C4-2B (cell line): ENCODE measurements around the gene DDC.

ENCODE experiments used
- ZFX ChIP-seq: fragments of 450-650 bp; IDR thresholded peaks from 2 replicates; pipeline ENCODE4 v1.6.1; 2017
- TF ChIP-seq, protein P1 (sequence below): fragments of 450-650 bp; conservative IDR thresholded peaks from 2 replicates; pipeline ENCODE4 v1.5.1; 2017; ENCODE audit warnings: mild to moderate bottlenecking

DNA sequence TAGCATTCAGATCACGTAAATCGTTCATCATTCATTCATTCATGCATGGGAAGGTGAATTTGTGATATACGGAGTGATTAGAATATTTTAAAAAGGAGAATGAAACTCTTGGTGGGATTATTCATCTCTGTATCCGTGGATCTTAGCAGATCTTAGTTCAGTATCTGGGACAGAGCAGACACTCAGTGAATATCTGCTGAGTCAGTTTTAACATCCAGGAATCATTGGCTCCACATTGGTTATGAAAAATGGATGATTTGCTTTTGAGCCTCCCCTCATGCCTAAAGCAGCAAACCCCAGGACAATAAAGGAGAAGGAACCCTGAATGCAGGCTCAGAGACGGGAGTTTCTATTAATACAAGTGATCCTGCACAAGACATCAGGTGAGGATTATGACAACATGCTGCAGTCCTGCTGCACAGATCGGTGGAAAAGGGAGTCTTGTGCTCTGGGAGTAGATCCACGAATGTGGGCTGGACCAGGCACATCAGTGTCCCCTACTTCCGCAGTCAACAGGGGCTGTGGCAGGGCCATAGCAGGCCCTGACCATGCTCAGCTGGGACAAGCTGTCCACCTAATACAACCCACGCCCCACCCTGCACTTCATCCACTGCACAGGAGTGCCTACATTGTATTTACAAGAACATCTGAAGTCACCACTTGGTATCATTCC is 88.1 kb downstream of the DDC start:
- TF ChIP-seq, protein P1, sequence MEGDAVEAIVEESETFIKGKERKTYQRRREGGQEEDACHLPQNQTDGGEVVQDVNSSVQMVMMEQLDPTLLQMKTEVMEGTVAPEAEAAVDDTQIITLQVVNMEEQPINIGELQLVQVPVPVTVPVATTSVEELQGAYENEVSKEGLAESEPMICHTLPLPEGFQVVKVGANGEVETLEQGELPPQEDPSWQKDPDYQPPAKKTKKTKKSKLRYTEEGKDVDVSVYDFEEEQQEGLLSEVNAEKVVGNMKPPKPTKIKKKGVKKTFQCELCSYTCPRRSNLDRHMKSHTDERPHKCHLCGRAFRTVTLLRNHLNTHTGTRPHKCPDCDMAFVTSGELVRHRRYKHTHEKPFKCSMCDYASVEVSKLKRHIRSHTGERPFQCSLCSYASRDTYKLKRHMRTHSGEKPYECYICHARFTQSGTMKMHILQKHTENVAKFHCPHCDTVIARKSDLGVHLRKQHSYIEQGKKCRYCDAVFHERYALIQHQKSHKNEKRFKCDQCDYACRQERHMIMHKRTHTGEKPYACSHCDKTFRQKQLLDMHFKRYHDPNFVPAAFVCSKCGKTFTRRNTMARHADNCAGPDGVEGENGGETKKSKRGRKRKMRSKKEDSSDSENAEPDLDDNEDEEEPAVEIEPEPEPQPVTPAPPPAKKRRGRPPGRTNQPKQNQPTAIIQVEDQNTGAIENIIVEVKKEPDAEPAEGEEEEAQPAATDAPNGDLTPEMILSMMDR, result no peak
- TF ChIP-seq ZFX, result no peak
